Measurements from ENCODE around the gene AOPEP.

- no peak for TF ChIP-seq CTCF (IDR thresholded peaks at IDR 0.05)
- no peak for TF ChIP-seq ZNF138 (CRISPR knock-in tag; conservative IDR thresholded peaks at IDR 0.05)
- TF ChIP-seq FOXP4 (CRISPR knock-in tag; IDR thresholded peaks at IDR 0.05) = no peak
- TF ChIP-seq FOXJ3 (CRISPR knock-in tag; IDR thresholded peaks at IDR 0.05; ENCODE audit: borderline replicate concordance) = no peak
- TF ChIP-seq FOXP1 (CRISPR knock-in tag; IDR thresholded peaks at IDR 0.05; ENCODE audit: borderline replicate concordance) = no peak
Measured at GRCh38 chr9:94855903-94856302, 129.4 kb downstream of the AOPEP start.

All from WTC11 (cell line).